Effector CD8-positive, alpha-beta T cell (primary cell): ENCODE results near the gene STARD13.

Experiments used
- DNase-seq: peaks from one replicate; lab custom pipeline; 2025; lab: John Stamatoyannopoulos, UW
- total RNA-seq, 4 experiments: gene quantifications; one replicate each; lab custom pipeline; 2026; lab: John Stamatoyannopoulos, UW

STARD13 gene
- 0 to 0.54 (median 0.13) reads per million in 4 experiments for total RNA-seq

GRCh38 chr13:33285420-33286124 lies at the start of gene STARD13:
STARD13 (minus strand) TSS chr13:33285755; CDS start chr13:33285638, 117 bp downstream.
- DNase-seq: no peak

GRCh38 chr13:33334831-33335230 lies 49.3 kb upstream of the STARD13 start:
- DNase-seq: no peak

- no peak for DNase-seq
Observed at GRCh38 chr13:33331962-33332361, 46.4 kb upstream of the STARD13 start.

- no peak for DNase-seq
Observed at GRCh38 chr13:33330483-33330882, 44.9 kb upstream of the STARD13 start.

GRCh38 chr13:33328701-33329100 lies 43.1 kb upstream of the STARD13 start:
- DNase-seq: no peak

- DNase-seq: no peak
Observed at GRCh38 chr13:33326723-33327122, 41.2 kb upstream of the STARD13 start.

- no peak for DNase-seq
Observed at GRCh38 chr13:33326246-33326645, 40.7 kb upstream of the STARD13 start.

GRCh38 chr13:33323801-33324510 lies 38.4 kb upstream of the STARD13 start:
- DNase-seq: no peak

- no peak for DNase-seq
Observed at GRCh38 chr13:33322965-33323668, 37.6 kb upstream of the STARD13 start.

- no peak for DNase-seq
Observed at GRCh38 chr13:33322543-33322809, 36.9 kb upstream of the STARD13 start.

GRCh38 chr13:33321686-33322542 lies 36.4 kb upstream of the STARD13 start:
- no peak for DNase-seq

GRCh38 chr13:33319859-33320258 lies 34.3 kb upstream of the STARD13 start:
- no peak for DNase-seq

GRCh38 chr13:33318744-33319143 lies 33.2 kb upstream of the STARD13 start:
- DNase-seq: no peak

GRCh38 chr13:33318037-33318436 lies 32.5 kb upstream of the STARD13 start:
- no peak for DNase-seq

- no peak for DNase-seq
Observed at GRCh38 chr13:33316890-33317289, 31.3 kb upstream of the STARD13 start.

- DNase-seq: no peak
Observed at GRCh38 chr13:33313504-33313903, 27.9 kb upstream of the STARD13 start.

- no peak for DNase-seq
Observed at GRCh38 chr13:33312861-33313212, 27.3 kb upstream of the STARD13 start.

- no peak for DNase-seq
Observed at GRCh38 chr13:33312150-33312860, 26.8 kb upstream of the STARD13 start.

- DNase-seq: no peak
Observed at GRCh38 chr13:33311040-33311439, 25.5 kb upstream of the STARD13 start.

GRCh38 chr13:33310245-33311038 lies 24.9 kb upstream of the STARD13 start:
- DNase-seq: no peak

GRCh38 chr13:33308863-33309262 lies 23.3 kb upstream of the STARD13 start:
- DNase-seq: no peak
